Liver (tissue), 9 donors: ENCODE measurements around the gene PTPRN2. TPM values are rescaled to one million over a fixed set of nuclear protein-coding genes. Genes with fewer than 3 reads are reported as not detected.

Experiments used
- DNase-seq: peaks from one replicate; pipeline ENCODE4 v3.0.0-alpha.2; 2017; ENCODE audit warnings: low spot score
- H3K27ac ChIP-seq, 2 donors: one replicate each; pipeline ENCODE4 v1.7.0; 2013; ENCODE audit warnings: inconsistent platforms in 2 of 2, low read length in 2 of 2, control low read depth in 1 of 2, low read depth in 1 of 2, mild to moderate bottlenecking in 1 of 2
- H3K27me3 ChIP-seq, 4 donors: one replicate each; pipeline versions ENCODE4 v1.6.1 to v1.7.0; 2013; ENCODE audit warnings: low read length in 3 of 4, inconsistent platforms in 1 of 4, mild to moderate bottlenecking in 1 of 4, moderate library complexity in 1 of 4; ENCODE audit not compliant: control insufficient read depth in 4 of 4, insufficient read depth in 4 of 4
- H3K36me3 ChIP-seq, 4 donors: one replicate each; pipeline versions ENCODE4 v1.6.1 to v1.7.0; 2013; ENCODE audit warnings: low read length in 3 of 4, mild to moderate bottlenecking in 3 of 4, low read depth in 1 of 4, moderate library complexity in 1 of 4; ENCODE audit not compliant: control insufficient read depth in 4 of 4, insufficient read depth in 3 of 4
- H3K4me1 ChIP-seq, 4 donors: one replicate each; pipeline versions ENCODE4 v1.6.1 to v1.7.0; 2013; ENCODE audit warnings: low read length in 3 of 4, mild to moderate bottlenecking in 3 of 4, moderate library complexity in 1 of 4; ENCODE audit not compliant: control insufficient read depth in 4 of 4, insufficient read depth in 4 of 4
- H3K4me3 ChIP-seq, 3 donors: one replicate each; pipeline versions ENCODE4 v1.6.1 to v1.7.0; 2013; ENCODE audit warnings: low read length in 3 of 3, control low read depth in 1 of 3, low read depth in 1 of 3, mild to moderate bottlenecking in 1 of 3
- H3K9ac ChIP-seq, 2 donors: one replicate each; pipeline ENCODE4 v1.7.0; 2013; ENCODE audit warnings: low read length in 2 of 2, mild to moderate bottlenecking in 2 of 2, moderate library complexity in 2 of 2, control low read depth in 1 of 2, low read depth in 1 of 2
- H3K9me3 ChIP-seq, 4 donors: one replicate each; pipeline versions ENCODE4 v1.6.1 to v1.7.0; 2013; ENCODE audit warnings: low read length in 3 of 4; ENCODE audit not compliant: control insufficient read depth in 4 of 4
- CTCF ChIP-seq: fragments of 150-350 bp; IDR thresholded peaks from 2 replicates; pipeline ENCODE4 v1.5.1; 2017; ENCODE audit warnings: improper control_type of control experiment, low read depth, low read length; ENCODE audit not compliant: missing input control
- EGR1 ChIP-seq, 2 donors: IDR thresholded peaks; 2 replicates each; pipeline ENCODE4 v1.6.1; 2016 to 2018; ENCODE audit warnings: antibody characterized with exemption in 2 of 2, low read depth in 2 of 2
- FOXA1 ChIP-seq: IDR thresholded peaks from 2 replicates; pipeline ENCODE4 v1.6.1; 2016; ENCODE audit warnings: antibody characterized with exemption
- FOXA2 ChIP-seq: IDR thresholded peaks from 2 replicates; pipeline ENCODE4 v1.6.1; 2016; ENCODE audit warnings: antibody characterized with exemption
- GABPA ChIP-seq, 2 donors: IDR thresholded peaks in 1 of 2; conservative IDR thresholded peaks in 1 of 2; 2 replicates each; pipeline ENCODE4 v1.6.1; 2016; ENCODE audit warnings: antibody characterized with exemption in 2 of 2, mild to moderate bottlenecking in 1 of 2, moderate library complexity in 1 of 2
- HNF4A ChIP-seq, 2 donors: conservative IDR thresholded peaks; 2 replicates each; pipeline ENCODE4 v1.6.1; 2016; ENCODE audit warnings: antibody characterized with exemption in 2 of 2, mild to moderate bottlenecking in 2 of 2
- HNF4G ChIP-seq: IDR thresholded peaks from 2 replicates; pipeline ENCODE4 v1.6.1; 2016; ENCODE audit warnings: antibody characterized with exemption
- NR2F2 ChIP-seq: IDR thresholded peaks from 2 replicates; pipeline ENCODE4 v1.6.1; 2016; ENCODE audit warnings: antibody characterized with exemption
- RAD21 ChIP-seq, 2 donors: IDR thresholded peaks; 2 replicates each; pipeline ENCODE4 v1.6.1; 2016; ENCODE audit warnings: antibody characterized with exemption in 2 of 2, mild to moderate bottlenecking in 2 of 2
- REST ChIP-seq: IDR thresholded peaks from 2 replicates; pipeline ENCODE4 v1.6.1; 2016; ENCODE audit warnings: antibody characterized with exemption, mild to moderate bottlenecking
- RXRA ChIP-seq, 2 donors: IDR thresholded peaks; 2 replicates each; pipeline ENCODE4 v1.6.1; 2017 to 2018; ENCODE audit warnings: antibody characterized with exemption in 2 of 2, mild to moderate bottlenecking in 1 of 2
- TAF1 ChIP-seq: conservative IDR thresholded peaks from 2 replicates; pipeline ENCODE4 v1.6.1; 2016; ENCODE audit warnings: antibody characterized with exemption, mild to moderate bottlenecking
- YY1 ChIP-seq: IDR thresholded peaks from 2 replicates; pipeline ENCODE4 v1.6.1; 2016; ENCODE audit warnings: antibody characterized with exemption, mild to moderate bottlenecking
- WGBS: extraction: QIAGEN DNeasy Blood & Tissue Kit; methylation state at CpG from one replicate; pipeline ENCODE4 v1.1.7; 2013; 5-methylcytosine and 5-hydroxymethylcytosine counted together
- polyA plus RNA-seq, 2 donors: library from polyadenylated mRNA; stranded (reverse) in 1 of 2; unstranded in 1 of 2; fragments of 200-250 nt in 1 of 2; fragments of >200 nt in 1 of 2; fragmentation: Nextera tagmentation in 1 of 2; extraction: Ambion mirVana in 1 of 2; gene quantifications; one replicate each; pipeline versions ENCODE4 v1.2.1 to v1.2.3, GENCODE V29; 2013 to 2015
- total RNA-seq, 2 donors: library from RNA; depleted of rRNA; stranded (reverse); fragments of >200 nt; gene quantifications; one replicate each; pipeline ENCODE4 v1.2.3, GENCODE V29; 2014
- TF ChIP-seq, protein P1 (sequence below): IDR thresholded peaks from 2 replicates; pipeline ENCODE4 v1.6.1; 2016; ENCODE audit warnings: antibody characterized with exemption
- TF ChIP-seq, protein P2 (sequence below): IDR thresholded peaks from 2 replicates; pipeline ENCODE4 v1.6.1; 2016; ENCODE audit warnings: antibody characterized with exemption
- donor health status: healthy.
- donor health status: healthy.
- donor health status: healthy.
- donor health status: healthy.
- donor health status: healthy.

The PTPRN2 gene
- total and polyA plus RNA-seq, 4 donors = 0.75 to 1.9 (median 1.1) TPM

GRCh38 chr7:157930441-157930840 is 657.2 kb downstream of the PTPRN2 start:
- H3K4me1 ChIP-seq = no peaks in the 10 kb centered on the region
- H3K9ac ChIP-seq = no peak overlapping the region
- no peak for DNase-seq
- no peak overlapping the region for H3K27ac ChIP-seq
- TF ChIP-seq RAD21 (IDR thresholded peaks at IDR 0.05) (no peak), NR2F2 (no peak)
- H3K27me3 ChIP-seq = no peaks in the 10 kb centered on the region
- 76% methylated on average over 6 of the region's 6 CpGs for WGBS
- no peak overlapping the region for H3K4me3 ChIP-seq
- H3K36me3 ChIP-seq = no peaks in the 10 kb centered on the region
- no peaks in the 10 kb centered on the region for H3K9me3 ChIP-seq

GRCh38 chr7:157929671-157930070 is 658.0 kb downstream of the PTPRN2 start:
- WGBS = 89% methylated on average over 16 of the region's 16 CpGs
- no peak for DNase-seq
- Histone ChIP-seq H3K4me3 (no peak overlapping the region), H3K27me3 (no peaks in the 10 kb centered on the region), H3K27ac (no peak overlapping the region), H3K4me1 (no peaks in the 10 kb centered on the region), H3K9ac (no peak overlapping the region), H3K36me3 (no peaks in the 10 kb centered on the region), H3K9me3 (no peaks in the 10 kb centered on the region)
- TF ChIP-seq EGR1 (IDR thresholded peaks at IDR 0.05; ENCODE audit: low read depth in 2 of 2) = no peak
- TF ChIP-seq FOXA1 = no peak
- no peak for TF ChIP-seq RXRA (IDR thresholded peaks at IDR 0.05)
- TF ChIP-seq, protein P1, sequence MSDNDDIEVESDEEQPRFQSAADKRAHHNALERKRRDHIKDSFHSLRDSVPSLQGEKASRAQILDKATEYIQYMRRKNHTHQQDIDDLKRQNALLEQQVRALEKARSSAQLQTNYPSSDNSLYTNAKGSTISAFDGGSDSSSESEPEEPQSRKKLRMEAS = no peak
- no peak for TF ChIP-seq FOXA2
- TF ChIP-seq, protein P2, sequence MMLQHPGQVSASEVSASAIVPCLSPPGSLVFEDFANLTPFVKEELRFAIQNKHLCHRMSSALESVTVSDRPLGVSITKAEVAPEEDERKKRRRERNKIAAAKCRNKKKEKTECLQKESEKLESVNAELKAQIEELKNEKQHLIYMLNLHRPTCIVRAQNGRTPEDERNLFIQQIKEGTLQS = no peak
- TF ChIP-seq CTCF = no peak
- TF ChIP-seq HNF4A (conservative IDR thresholded peaks at IDR 0.05) = no peak
- TF ChIP-seq GABPA (IDR thresholded peaks at IDR 0.05 in 1 of 2, conservative IDR thresholded peaks at IDR 0.05 in 1 of 2) = no peak

DNA sequence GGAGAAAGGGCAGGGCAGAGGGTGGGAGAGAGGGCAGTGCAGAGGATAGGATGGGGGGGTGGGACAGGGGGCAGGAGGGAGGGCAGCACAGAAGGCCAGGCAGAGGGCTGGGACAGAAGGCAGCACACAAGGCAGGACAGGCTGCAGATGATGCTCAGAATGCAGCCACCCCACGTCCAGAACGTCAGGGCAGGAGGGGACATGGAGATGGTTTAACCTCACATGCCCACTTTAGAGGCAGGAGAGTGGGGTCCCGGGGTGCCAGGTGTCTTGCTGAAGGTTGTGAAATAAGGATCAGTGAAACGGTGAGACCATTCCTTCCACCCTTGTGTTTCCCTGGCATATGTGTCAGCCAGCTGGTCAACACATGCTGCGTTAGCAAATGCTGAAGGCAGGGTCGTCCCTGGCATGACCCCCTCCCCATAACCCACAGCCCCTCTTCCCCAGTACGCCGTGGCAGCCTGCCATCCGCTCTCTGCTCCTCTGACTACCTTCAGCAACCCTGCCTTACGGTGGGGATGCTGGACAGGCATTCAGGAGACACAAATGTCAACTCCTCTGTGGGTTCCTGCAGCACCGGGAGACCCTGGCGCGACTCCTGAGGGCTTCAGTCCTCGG is 658.7 kb downstream of the PTPRN2 start:
- WGBS = 63% methylated on average over 14 of the region's 14 CpGs
- H3K27me3 ChIP-seq = no peaks in the 10 kb centered on the region
- H3K4me3 ChIP-seq = no peak overlapping the region
- no peaks in the 10 kb centered on the region for H3K4me1 ChIP-seq
- TF ChIP-seq HNF4G (no peak), REST (no peak), YY1 (no peak), TAF1 (no peak), RAD21 (IDR thresholded peaks at IDR 0.05) (no peak), GABPA (IDR thresholded peaks at IDR 0.05 in 1 of 2, conservative IDR thresholded peaks at IDR 0.05 in 1 of 2) (no peak), FOXA1 (no peak), HNF4A (conservative IDR thresholded peaks at IDR 0.05) (no peak), FOXA2 (no peak), NR2F2 (no peak), CTCF (no peak)
- TF ChIP-seq, protein P2 = no peak
- TF ChIP-seq, protein P1 = no peak
- no peaks in the 10 kb centered on the region for H3K36me3 ChIP-seq
- no peaks in the 10 kb centered on the region for H3K9me3 ChIP-seq
- no peak for DNase-seq
- H3K9ac ChIP-seq = no peak overlapping the region
- H3K27ac ChIP-seq = no peak overlapping the region
